HT-29 (cell line): ENCODE results near the gene TTC32. TPM values are rescaled to one million over a fixed set of nuclear protein-coding genes. Genes with fewer than 3 reads are reported as not detected.
A peak's percentile ranks its signal among the peaks of the same experiment; 100 is the strongest.

Experiments
- DNase-seq: peaks from one replicate; pipeline ENCODE4 v3.0.0-alpha.2; 2015; ENCODE audit warnings: low spot score
- total RNA-seq: library from RNA; depleted of rRNA; stranded (reverse); fragments of >200 nt; shearing (Covaris generic); gene quantifications from 2 replicates; pipeline ENCODE4 v1.2.3, GENCODE V29; 2014; rRNA removed

TTC32 gene
- total RNA-seq, 1 experiment from 2014 or later, result 9.7 TPM

DNA sequence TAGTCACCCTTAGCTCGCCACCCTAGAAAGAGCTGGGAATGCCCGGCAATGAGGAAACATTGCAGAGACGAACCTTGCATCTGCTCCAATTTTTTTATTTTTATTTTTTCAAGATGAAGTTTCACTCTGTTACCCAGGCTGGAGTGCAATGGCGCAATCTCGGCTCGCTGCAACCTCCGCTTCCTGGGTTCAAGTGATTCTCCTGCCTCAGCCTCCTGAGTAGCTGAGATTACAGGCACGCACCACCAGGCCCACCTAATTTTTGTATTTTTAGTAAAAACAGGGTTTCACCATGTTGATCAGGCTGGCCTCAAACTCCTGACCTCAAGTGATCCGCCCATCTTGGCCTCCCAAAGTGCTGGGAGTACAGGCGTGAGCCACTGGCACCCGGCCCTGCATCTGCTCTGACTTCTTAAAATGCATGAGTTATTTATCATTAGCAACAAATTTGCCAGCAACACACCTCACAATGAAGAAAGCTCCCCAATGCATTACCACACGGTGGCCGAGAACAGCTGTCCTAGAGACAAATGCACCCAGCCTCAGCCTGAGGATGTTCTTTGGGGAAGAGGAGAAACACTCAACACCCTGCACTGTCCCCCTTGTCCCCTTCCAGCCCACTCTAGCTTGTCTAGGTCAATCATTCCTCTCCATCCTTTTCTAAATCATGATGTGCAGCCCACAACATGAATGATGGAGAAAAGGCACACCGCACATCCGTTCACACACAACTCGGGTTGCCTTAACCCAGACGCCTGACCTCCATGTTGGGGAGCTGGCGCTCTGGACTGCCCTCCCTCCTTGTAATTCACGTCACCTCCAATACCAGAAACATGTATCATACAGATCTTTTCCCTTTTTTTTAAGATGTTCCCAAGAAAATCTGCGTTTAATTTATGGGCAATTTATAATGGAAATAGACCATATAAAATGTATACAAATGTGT is 46.9 kb downstream of the TTC32 start:
- no peak for DNase-seq

- DNase-seq, result peak; percentile 26
Observed at GRCh38 chr2:19851116-19851695, 50.6 kb downstream of the TTC32 start.

- no peak for DNase-seq
Observed at GRCh38 chr2:19850056-19851050, 51.4 kb downstream of the TTC32 start.

DNA sequence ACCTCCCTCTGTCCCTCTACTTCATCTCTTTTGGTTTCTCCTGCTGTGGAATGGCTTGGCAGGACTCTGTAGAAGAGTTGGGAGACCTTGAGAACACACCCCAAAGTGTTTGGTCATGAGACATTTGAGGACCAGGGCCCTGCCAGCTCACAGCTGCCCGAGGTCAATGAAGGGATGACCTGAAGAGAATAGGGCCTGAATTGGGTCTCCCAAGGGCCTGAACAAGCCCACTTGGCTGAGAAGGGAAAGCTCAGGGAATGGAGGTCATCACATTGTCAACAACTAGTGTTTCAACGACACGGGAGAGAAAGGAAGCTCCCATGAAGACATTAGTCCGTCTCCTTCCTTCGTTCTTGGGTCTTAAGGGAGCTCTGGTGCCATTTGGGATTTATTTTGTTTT is 52.8 kb downstream of the TTC32 start:
- DNase-seq, result no peak

GRCh38 chr2:19848029-19848750 is 53.6 kb downstream of the TTC32 start:
- no peak for DNase-seq

- no peak for DNase-seq
Observed at GRCh38 chr2:19847486-19847885, 54.3 kb downstream of the TTC32 start.

Other genes with a start within 250 kb of the TTC32 start
- gene WDR35, start 88.1 kb upstream of the TTC32 start, total RNA-seq, result 3.9 and 4.4 TPM in 2 replicates
- 0.26 and 1.0 TPM in 2 replicates for gene MATN3, start 110.7 kb upstream of the TTC32 start, total RNA-seq
- gene LAPTM4A, start 149.6 kb upstream of the TTC32 start, total RNA-seq, result 22.7 and 26.8 TPM in 2 replicates